Lower leg skin (tissue), 3 donors: ENCODE results near the gene DOCK10.

ENCODE experiments used
- CTCF ChIP-seq, 3 donors: fragments of 450-650 bp; IDR thresholded peaks; one replicate each; pipeline ENCODE4 v1.5.1; 2016; ENCODE audit warnings: antibody characterized with exemption in 3 of 3, mild to moderate bottlenecking in 3 of 3, moderate library complexity in 2 of 3
- POLR2A ChIP-seq, 2 donors: fragments of 450-650 bp; IDR thresholded peaks; one replicate each; pipeline ENCODE4 v1.6.1; 2016 to 2017; ENCODE audit warnings: antibody characterized with exemption in 2 of 2, mild to moderate bottlenecking in 1 of 2, moderate library complexity in 1 of 2

DNA sequence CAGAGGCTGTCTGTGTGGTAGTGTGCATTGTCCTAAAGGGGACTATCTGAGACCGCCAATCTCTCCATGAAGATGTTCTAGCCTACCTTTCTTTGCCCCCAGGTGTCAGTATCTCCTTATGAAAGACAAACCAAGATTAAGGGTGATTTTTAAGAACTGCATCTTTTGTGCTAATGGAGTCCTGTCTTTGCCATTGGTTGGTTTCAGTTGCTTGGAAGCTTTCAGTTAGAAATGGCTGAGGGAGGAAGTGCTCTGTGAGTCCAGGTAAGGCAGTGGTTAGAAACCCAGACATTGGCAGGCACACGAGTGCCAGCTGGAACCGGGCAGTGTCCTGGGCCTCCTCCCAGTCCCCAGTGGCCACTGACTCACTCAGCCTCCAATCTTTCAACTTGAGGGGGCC lies 111.3 kb downstream of the DOCK10 start:
- no peak for TF ChIP-seq CTCF (IDR thresholded peaks at IDR 0.05)
- TF ChIP-seq POLR2A (IDR thresholded peaks at IDR 0.05), result no peak
